Skin epidermis (tissue), 12 donors: ENCODE data around the gene FSD2.
"Not testable (repeated sequence)": the region's sequence is repeated elsewhere in the genome, so short reads cannot be mapped to it uniquely, and the experiment has no call there.

Source experiments
- H3K27ac ChIP-seq, 21 experiments: fragments of 200-600 bp; sonication (generic) in 11 of 21; one replicate each; pipeline ENCODE4 v1.5.0; 2020; ENCODE audit warnings: mild to moderate bottlenecking in 3 of 21, inconsistent platforms in 2 of 21, moderate library complexity in 2 of 21
- H3K4me3 ChIP-seq, 7 experiments: fragments of 200-600 bp; sonication (generic) in 2 of 7; one replicate each; pipeline ENCODE4 v1.5.0; 2020; ENCODE audit warnings: inconsistent platforms in 2 of 7, mild to moderate bottlenecking in 2 of 7, moderate library complexity in 1 of 7

Gene FSD2

GRCh38 chr15:82749951-82750830, 55.7 kb downstream of the FSD2 start:
- Histone ChIP-seq H3K4me3 (peak overlapping the region; percentile 69 to 93 (median 78)), H3K27ac (peak overlapping the region; percentile 24 to 96 (median 88))

- no peak overlapping the region for H3K27ac ChIP-seq
These were observed 57.6 kb downstream of the FSD2 start for GRCh38 chr15:82748315-82748714.

GRCh38 chr15:82743810-82744209, 62.1 kb downstream of the FSD2 start:
- Histone ChIP-seq H3K27ac (no peak overlapping the region), H3K4me3 (no peak overlapping the region)

More at GRCh38 chr15:82748315-82748714, 57.6 kb downstream of the FSD2 start:
- no peak overlapping the region for H3K4me3 ChIP-seq

GRCh38 chr15:82742134-82742533, 63.7 kb downstream of the FSD2 start:
- Histone ChIP-seq H3K4me3 (no peak overlapping the region), H3K27ac (peak overlapping the region in 4 of 21 experiments; percentile 2 to 30 (median 10))

- no peak overlapping the region for H3K4me3 ChIP-seq
- H3K27ac ChIP-seq: no peak overlapping the region
These were observed 66.8 kb downstream of the FSD2 start for GRCh38 chr15:82739086-82739485.

- Histone ChIP-seq H3K4me3 (no peak overlapping the region), H3K27ac (no peak overlapping the region)
These were observed 67.9 kb downstream of the FSD2 start for GRCh38 chr15:82737975-82738374.

GRCh38 chr15:82731527-82731926, 74.3 kb downstream of the FSD2 start:
- H3K27ac ChIP-seq: no peak overlapping the region
- H3K4me3 ChIP-seq: no peak overlapping the region

GRCh38 chr15:82730022-82730530, 75.8 kb downstream of the FSD2 start:
- H3K4me3 ChIP-seq: no peak overlapping the region
- no peak overlapping the region for H3K27ac ChIP-seq

GRCh38 chr15:82726816-82727215, 79.1 kb downstream of the FSD2 start:
- H3K4me3 ChIP-seq: no peak overlapping the region
- no peak overlapping the region for H3K27ac ChIP-seq

- Histone ChIP-seq H3K27ac (no peak overlapping the region), H3K4me3 (no peak overlapping the region)
These were observed 90.9 kb downstream of the FSD2 start for GRCh38 chr15:82715003-82715402.

GRCh38 chr15:82714016-82714415, 91.9 kb downstream of the FSD2 start:
- H3K4me3 ChIP-seq: no peak overlapping the region
- H3K27ac ChIP-seq: no peak overlapping the region

GRCh38 chr15:82712036-82712435, 93.8 kb downstream of the FSD2 start:
- no peak overlapping the region for H3K4me3 ChIP-seq
- H3K27ac ChIP-seq: no peak overlapping the region

GRCh38 chr15:82710926-82711490, 94.9 kb downstream of the FSD2 start:
- H3K4me3 ChIP-seq: no peak overlapping the region

GRCh38 chr15:82710208-82710555, 95.7 kb downstream of the FSD2 start:
- H3K27ac ChIP-seq: peak overlapping the region in 1 of 21 experiments; percentile 37
- peak overlapping the region; percentile 49 to 86 (median 71) for H3K4me3 ChIP-seq

More at GRCh38 chr15:82710926-82711490, 94.9 kb downstream of the FSD2 start:
- H3K27ac ChIP-seq: no peak overlapping the region

GRCh38 chr15:82709421-82710207, 96.3 kb downstream of the FSD2 start, which contains the start of gene AP3B2:
Gene AP3B2, minus strand, starts transcription at chr15:82709875. Its CDS starts 169 bp downstream, at chr15:82709706.
- Histone ChIP-seq H3K27ac (peak within 1 kb of the TSS in 3 of 21 experiments; percentile 25 to 45 (median 37)), H3K4me3 (peak within 1 kb of the TSS; percentile 49 to 86 (median 71))

GRCh38 chr15:82709081-82709420, 96.8 kb downstream of the FSD2 start:
- Histone ChIP-seq H3K27ac (no peak overlapping the region), H3K4me3 (peak overlapping the region; percentile 49 to 86 (median 71))

GRCh38 chr15:82705856-82706255, 100.0 kb downstream of the FSD2 start:
- not testable (repeated sequence) for H3K27ac ChIP-seq, H3K4me3 ChIP-seq
